ENCODE data around the gene CMTM6.

CMTM6 gene

GRCh38 chr3:32500880-32501782 lies 1.5 kb downstream of the CMTM6 start:
- Histone ChIP-seq H3K4ac (ENCODE audit: low read depth in 1 of 2, low read length in 2 of 2) (peak overlapping the region in 1 of 2 experiments; percentile 26), H3K79me1 (replicated peaks; ENCODE audit: low read length, poor library complexity, severe bottlenecking) (peaks cover 10% of the 10 kb centered on the region)

DNA sequence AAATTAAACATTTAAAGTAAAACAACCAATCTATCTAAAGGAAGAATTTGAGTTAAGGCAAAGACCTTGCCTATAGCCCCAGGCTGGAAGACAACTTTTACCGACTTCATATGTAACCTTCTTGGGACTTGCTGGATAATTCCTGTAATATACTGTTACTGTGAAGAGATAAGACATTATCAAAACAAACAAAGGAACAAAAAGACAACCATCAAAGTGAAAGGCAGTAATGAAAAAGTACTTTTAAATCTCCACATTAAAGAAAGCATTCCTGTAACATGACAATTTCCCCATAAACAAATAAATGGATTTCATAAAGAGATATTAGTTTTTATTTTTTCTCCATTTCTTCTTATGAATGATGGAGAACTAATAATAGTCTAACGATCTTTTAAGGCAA lies 2.4 kb downstream of the CMTM6 start:
- Histone ChIP-seq H3K36me3 (ENCODE audit: control insufficient read depth in 1 of 2, insufficient read depth in 2 of 2, low read depth in 1 of 2, low read length in 2 of 2) (peaks cover 0 to 11% of the 10 kb centered on the region in 2 experiments), H3K4ac (ENCODE audit: low read depth in 1 of 2, low read length in 2 of 2) (no peak overlapping the region), H3K4me2 (ENCODE audit: low read length, poor library complexity, severe bottlenecking) (no peak overlapping the region), H3K4me3 (ENCODE audit: insufficient read depth in 1 of 2, low read depth in 1 of 2, low read length in 2 of 2) (peak overlapping the region in 1 of 2 experiments; percentile 85), H3K27me3 (ENCODE audit: control insufficient read depth in 1 of 2, insufficient read depth in 1 of 2, low read length in 2 of 2) (no peaks in the 10 kb centered on the region), H3K9ac (ENCODE audit: low read length) (peak overlapping the region; percentile 88), H4K91ac (ENCODE audit: low read length) (no peak overlapping the region), H3K79me1 (replicated peaks; ENCODE audit: low read length, poor library complexity, severe bottlenecking) (peaks cover 10% of the 10 kb centered on the region), H2BK15ac (ENCODE audit: low read depth, poor library complexity, severe bottlenecking) (no peak overlapping the region), H3K23ac (ENCODE audit: low read length in 2 of 2) (no peak overlapping the region), H2BK120ac (ENCODE audit: low read depth, low read length) (no peak overlapping the region), H3K14ac (ENCODE audit: low read length in 2 of 2) (no peak overlapping the region), H2AK5ac (ENCODE audit: low read length, severe bottlenecking) (no peak overlapping the region), H3K4me1 (ENCODE audit: control insufficient read depth, insufficient read depth, low read depth, low read length) (peaks cover 5% of the 10 kb centered on the region), H2BK12ac (ENCODE audit: low read length in 2 of 2) (no peak overlapping the region), H3K9me3 (ENCODE audit: control insufficient read depth, low read length) (no peaks in the 10 kb centered on the region), H3K18ac (ENCODE audit: low read depth in 1 of 2, low read length in 2 of 2) (no peak overlapping the region), H3K27ac (ENCODE audit: low read length, poor library complexity, severe bottlenecking) (no peak overlapping the region), H2BK5ac (ENCODE audit: low read depth, low read length, poor library complexity, severe bottlenecking) (no peak overlapping the region), H4K8ac (ENCODE audit: low read length) (no peak overlapping the region), H2AFZ (ENCODE audit: low read depth, low read length) (no peak overlapping the region)
- WGBS = no CpG with 5 or more reads among the region's 2 CpGs
- DNase-seq = no peak

More at GRCh38 chr3:32500880-32501782, 1.5 kb downstream of the CMTM6 start:
- H3K14ac ChIP-seq (ENCODE audit: low read length in 2 of 2) = no peak overlapping the region
- no peak overlapping the region for H2AK5ac ChIP-seq (ENCODE audit: low read length, severe bottlenecking)
- peaks cover 0 to 11% of the 10 kb centered on the region in 2 experiments for H3K36me3 ChIP-seq (ENCODE audit: control insufficient read depth in 1 of 2, insufficient read depth in 2 of 2, low read depth in 1 of 2, low read length in 2 of 2)
- H3K4me3 ChIP-seq (ENCODE audit: insufficient read depth in 1 of 2, low read depth in 1 of 2, low read length in 2 of 2) = peak overlapping the region in 1 of 2 experiments; percentile 85
- H3K18ac ChIP-seq (ENCODE audit: low read depth in 1 of 2, low read length in 2 of 2) = peak overlapping the region in 1 of 2 experiments; percentile 24
- no peak overlapping the region for H2BK5ac ChIP-seq (ENCODE audit: low read depth, low read length, poor library complexity, severe bottlenecking)
- 77% methylated on average over 21 of the region's 25 CpGs for WGBS
- H3K27me3 ChIP-seq (ENCODE audit: control insufficient read depth in 1 of 2, insufficient read depth in 1 of 2, low read length in 2 of 2) = no peaks in the 10 kb centered on the region
- no peak overlapping the region for H3K23ac ChIP-seq (ENCODE audit: low read length in 2 of 2)
- H4K91ac ChIP-seq (ENCODE audit: low read length) = no peak overlapping the region
- no peak overlapping the region for H2BK12ac ChIP-seq (ENCODE audit: low read length in 2 of 2)
- no peaks in the 10 kb centered on the region for H3K9me3 ChIP-seq (ENCODE audit: control insufficient read depth, low read length)
- peaks cover 5% of the 10 kb centered on the region for H3K4me1 ChIP-seq (ENCODE audit: control insufficient read depth, insufficient read depth, low read depth, low read length)
- peak overlapping the region; percentile 48 for H2BK15ac ChIP-seq (ENCODE audit: low read depth, poor library complexity, severe bottlenecking)
- peak overlapping the region; percentile 88 for H3K9ac ChIP-seq (ENCODE audit: low read length)
- H4K8ac ChIP-seq (ENCODE audit: low read length) = no peak overlapping the region
- no peak overlapping the region for H3K27ac ChIP-seq (ENCODE audit: low read length, poor library complexity, severe bottlenecking)
- H2BK120ac ChIP-seq (ENCODE audit: low read depth, low read length) = peak overlapping the region; percentile 19
- H2AFZ ChIP-seq (ENCODE audit: low read depth, low read length) = no peak overlapping the region
- DNase-seq = peak; percentile 34
- H3K4me2 ChIP-seq (ENCODE audit: low read length, poor library complexity, severe bottlenecking) = peak overlapping the region; percentile 79

DNA sequence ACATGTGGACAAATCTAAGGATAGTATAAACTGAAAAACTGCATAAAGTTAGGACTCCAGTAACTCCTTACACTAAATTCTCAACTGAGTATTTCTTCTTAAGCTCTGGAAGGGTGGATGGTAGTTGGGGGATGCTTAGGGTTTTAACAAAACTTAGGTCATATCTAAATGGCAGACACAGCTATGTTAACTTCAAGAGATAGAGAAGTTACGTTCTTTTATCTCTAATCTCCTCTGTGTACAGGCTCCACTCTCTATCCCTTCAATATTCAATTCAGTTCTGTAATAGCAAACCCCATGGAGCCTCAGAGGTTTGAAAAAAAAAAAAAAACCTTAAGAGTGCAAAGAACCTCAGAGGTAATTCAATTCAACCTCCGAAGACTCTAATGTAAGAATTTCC lies 3.1 kb downstream of the CMTM6 start:
- Histone ChIP-seq H3K23ac (ENCODE audit: low read length in 2 of 2) (no peak overlapping the region), H2AK5ac (ENCODE audit: low read length, severe bottlenecking) (no peak overlapping the region), H3K4me2 (ENCODE audit: low read length, poor library complexity, severe bottlenecking) (no peak overlapping the region), H3K18ac (ENCODE audit: low read depth in 1 of 2, low read length in 2 of 2) (no peak overlapping the region), H2BK15ac (ENCODE audit: low read depth, poor library complexity, severe bottlenecking) (no peak overlapping the region), H2BK5ac (ENCODE audit: low read depth, low read length, poor library complexity, severe bottlenecking) (no peak overlapping the region), H3K9me3 (ENCODE audit: control insufficient read depth, low read length) (no peaks in the 10 kb centered on the region), H3K27me3 (ENCODE audit: control insufficient read depth in 1 of 2, insufficient read depth in 1 of 2, low read length in 2 of 2) (no peaks in the 10 kb centered on the region), H3K14ac (ENCODE audit: low read length in 2 of 2) (no peak overlapping the region), H3K27ac (ENCODE audit: low read length, poor library complexity, severe bottlenecking) (no peak overlapping the region), H3K79me1 (replicated peaks; ENCODE audit: low read length, poor library complexity, severe bottlenecking) (peaks cover 10% of the 10 kb centered on the region), H3K9ac (ENCODE audit: low read length) (no peak overlapping the region), H4K8ac (ENCODE audit: low read length) (no peak overlapping the region), H2AFZ (ENCODE audit: low read depth, low read length) (no peak overlapping the region), H4K91ac (ENCODE audit: low read length) (no peak overlapping the region), H3K4me1 (ENCODE audit: control insufficient read depth, insufficient read depth, low read depth, low read length) (peaks cover 5% of the 10 kb centered on the region), H3K36me3 (ENCODE audit: control insufficient read depth in 1 of 2, insufficient read depth in 2 of 2, low read depth in 1 of 2, low read length in 2 of 2) (peaks cover 0 to 11% of the 10 kb centered on the region in 2 experiments), H3K4me3 (ENCODE audit: insufficient read depth in 1 of 2, low read depth in 1 of 2, low read length in 2 of 2) (no peak overlapping the region), H3K4ac (ENCODE audit: low read depth in 1 of 2, low read length in 2 of 2) (no peak overlapping the region), H2BK12ac (ENCODE audit: low read length in 2 of 2) (no peak overlapping the region), H2BK120ac (ENCODE audit: low read depth, low read length) (no peak overlapping the region)
- 100% methylated on average over 1 of the region's 2 CpGs for WGBS
- DNase-seq = no peak

GRCh38 chr3:32498992-32499391 lies 3.7 kb downstream of the CMTM6 start:
- no peak overlapping the region for H3K9ac ChIP-seq (ENCODE audit: low read length)
- 100% methylated on average over 2 of the region's 3 CpGs for WGBS
- no peaks in the 10 kb centered on the region for H3K9me3 ChIP-seq (ENCODE audit: control insufficient read depth, low read length)
- no peak overlapping the region for H2AFZ ChIP-seq (ENCODE audit: low read depth, low read length)
- no peak overlapping the region for H3K18ac ChIP-seq (ENCODE audit: low read depth in 1 of 2, low read length in 2 of 2)
- H3K23ac ChIP-seq (ENCODE audit: low read length in 2 of 2) = no peak overlapping the region
- H2BK12ac ChIP-seq (ENCODE audit: low read length in 2 of 2) = no peak overlapping the region
- no peak overlapping the region for H4K91ac ChIP-seq (ENCODE audit: low read length)
- no peak overlapping the region for H3K4me2 ChIP-seq (ENCODE audit: low read length, poor library complexity, severe bottlenecking)
- H3K27ac ChIP-seq (ENCODE audit: low read length, poor library complexity, severe bottlenecking) = no peak overlapping the region
- no peak overlapping the region for H3K4ac ChIP-seq (ENCODE audit: low read depth in 1 of 2, low read length in 2 of 2)
- no peak overlapping the region for H2BK120ac ChIP-seq (ENCODE audit: low read depth, low read length)
- H3K79me1 ChIP-seq (replicated peaks; ENCODE audit: low read length, poor library complexity, severe bottlenecking) = peaks cover 10% of the 10 kb centered on the region
- H3K4me3 ChIP-seq (ENCODE audit: insufficient read depth in 1 of 2, low read depth in 1 of 2, low read length in 2 of 2) = no peak overlapping the region
- H2BK15ac ChIP-seq (ENCODE audit: low read depth, poor library complexity, severe bottlenecking) = no peak overlapping the region
- H3K36me3 ChIP-seq (ENCODE audit: control insufficient read depth in 1 of 2, insufficient read depth in 2 of 2, low read depth in 1 of 2, low read length in 2 of 2) = peaks cover 0 to 11% of the 10 kb centered on the region in 2 experiments
- H3K4me1 ChIP-seq (ENCODE audit: control insufficient read depth, insufficient read depth, low read depth, low read length) = peaks cover 5% of the 10 kb centered on the region
- H3K14ac ChIP-seq (ENCODE audit: low read length in 2 of 2) = no peak overlapping the region
- H3K27me3 ChIP-seq (ENCODE audit: control insufficient read depth in 1 of 2, insufficient read depth in 1 of 2, low read length in 2 of 2) = no peaks in the 10 kb centered on the region
- no peak overlapping the region for H2AK5ac ChIP-seq (ENCODE audit: low read length, severe bottlenecking)
- no peak overlapping the region for H4K8ac ChIP-seq (ENCODE audit: low read length)
- no peak for DNase-seq
- H2BK5ac ChIP-seq (ENCODE audit: low read depth, low read length, poor library complexity, severe bottlenecking) = no peak overlapping the region
